Measurements from ENCODE around the gene NUP62. TPM values are rescaled to one million over a fixed set of nuclear protein-coding genes. Genes with fewer than 3 reads are reported as not detected.

NUP62 gene
- total RNA-seq, 4 donors from 2014 or later: 34.5 to 40.1 (median 34.9) TPM

GRCh38 chr19:49873834-49874233 is 55.5 kb downstream of the NUP62 start:
- TF ChIP-seq POLR2A (IDR thresholded peaks at IDR 0.05) (no peak), CTCF (IDR thresholded peaks at IDR 0.05) (no peak)
- DNase-seq: no peak
- H3K9me3 ChIP-seq: no peaks in the 10 kb centered on the region
- intact Hi-C loops (cut with DNase I): loop anchor here (10.0 kb wide), 1 partner anchor 59 kb away; the partner anchor contains the start of genes FUZ and MED25
- H3K4me3 ChIP-seq: no peak overlapping the region
- H3K27ac ChIP-seq: peak overlapping the region in 1 of 4 donors; percentile 100
- peaks cover 0 to 43% (median 3%) of the 10 kb centered on the region in 3 donors for H3K36me3 ChIP-seq
- H3K4me1 ChIP-seq: peaks cover 32 to 63% (median 37%) of the 10 kb centered on the region in 3 donors
- WGBS, 2 donors: 92 to 93% methylated on average over 8 to 10 of the region's 10 CpGs
- H3K27me3 ChIP-seq: no peaks in the 10 kb centered on the region

GRCh38 chr19:49873129-49873521 is 56.2 kb downstream of the NUP62 start:
- Histone ChIP-seq H3K4me3 (no peak overlapping the region), H3K27ac (no peak overlapping the region), H3K27me3 (no peaks in the 10 kb centered on the region), H3K36me3 (peaks cover 0 to 40% (median 3%) of the 10 kb centered on the region in 3 donors), H3K9me3 (no peaks in the 10 kb centered on the region), H3K4me1 (peaks cover 26 to 63% (median 38%) of the 10 kb centered on the region in 3 donors)
- TF ChIP-seq CTCF (IDR thresholded peaks at IDR 0.05) (no peak), POLR2A (IDR thresholded peaks at IDR 0.05) (no peak)
- DNase-seq: no peak
- WGBS, 2 donors: 89 to 96% methylated on average over 9 to 11 of the region's 29 CpGs
- intact Hi-C loops (cut with DNase I): loop anchor here (10.0 kb wide), 1 partner anchor 58 kb away; the partner anchor contains the start of genes FUZ and MED25

GRCh38 chr19:49872245-49873128 is 56.8 kb downstream of the NUP62 start:
- WGBS, 2 donors: 78 to 84% methylated on average over 10 to 12 of the region's 27 CpGs

GRCh38 chr19:49871349-49871985 is 57.8 kb downstream of the NUP62 start:
- DNase-seq: no peak
- Histone ChIP-seq H3K36me3 (peaks cover 0 to 40% (median 3%) of the 10 kb centered on the region in 3 donors), H3K9me3 (no peaks in the 10 kb centered on the region), H3K4me1 (peaks cover 30 to 75% (median 43%) of the 10 kb centered on the region in 3 donors), H3K27ac (peak overlapping the region in 1 of 4 donors; percentile 7), H3K4me3 (no peak overlapping the region), H3K27me3 (no peaks in the 10 kb centered on the region)
- TF ChIP-seq CTCF (IDR thresholded peaks at IDR 0.05) (no peak), POLR2A (IDR thresholded peaks at IDR 0.05) (no peak)
- WGBS, 2 donors: 95 to 96% methylated on average over 7 to 8 of the region's 17 CpGs
- intact Hi-C loops (cut with DNase I): loop anchor here (10.0 kb wide), 1 partner anchor 57 kb away; the partner anchor contains the start of genes FUZ and MED25

More at GRCh38 chr19:49872245-49873128, 56.8 kb downstream of the NUP62 start:
- Histone ChIP-seq H3K4me1 (peaks cover 26 to 68% (median 40%) of the 10 kb centered on the region in 3 donors), H3K9me3 (no peaks in the 10 kb centered on the region), H3K27me3 (no peaks in the 10 kb centered on the region), H3K27ac (no peak overlapping the region), H3K4me3 (no peak overlapping the region), H3K36me3 (peaks cover 0 to 40% (median 3%) of the 10 kb centered on the region in 3 donors)
- TF ChIP-seq CTCF (IDR thresholded peaks at IDR 0.05) (no peak), POLR2A (IDR thresholded peaks at IDR 0.05) (no peak)
- intact Hi-C loops (cut with DNase I): loop anchor here (10.0 kb wide), 1 partner anchor 58 kb away; the partner anchor contains the start of genes FUZ and MED25
- no peak for DNase-seq
